Measurements from ENCODE around the gene TSEN2.
"Not testable (repeated sequence)": the region's sequence is repeated elsewhere in the genome, so short reads cannot be mapped to it uniquely, and the experiment has no call there.

Gene TSEN2

DNA sequence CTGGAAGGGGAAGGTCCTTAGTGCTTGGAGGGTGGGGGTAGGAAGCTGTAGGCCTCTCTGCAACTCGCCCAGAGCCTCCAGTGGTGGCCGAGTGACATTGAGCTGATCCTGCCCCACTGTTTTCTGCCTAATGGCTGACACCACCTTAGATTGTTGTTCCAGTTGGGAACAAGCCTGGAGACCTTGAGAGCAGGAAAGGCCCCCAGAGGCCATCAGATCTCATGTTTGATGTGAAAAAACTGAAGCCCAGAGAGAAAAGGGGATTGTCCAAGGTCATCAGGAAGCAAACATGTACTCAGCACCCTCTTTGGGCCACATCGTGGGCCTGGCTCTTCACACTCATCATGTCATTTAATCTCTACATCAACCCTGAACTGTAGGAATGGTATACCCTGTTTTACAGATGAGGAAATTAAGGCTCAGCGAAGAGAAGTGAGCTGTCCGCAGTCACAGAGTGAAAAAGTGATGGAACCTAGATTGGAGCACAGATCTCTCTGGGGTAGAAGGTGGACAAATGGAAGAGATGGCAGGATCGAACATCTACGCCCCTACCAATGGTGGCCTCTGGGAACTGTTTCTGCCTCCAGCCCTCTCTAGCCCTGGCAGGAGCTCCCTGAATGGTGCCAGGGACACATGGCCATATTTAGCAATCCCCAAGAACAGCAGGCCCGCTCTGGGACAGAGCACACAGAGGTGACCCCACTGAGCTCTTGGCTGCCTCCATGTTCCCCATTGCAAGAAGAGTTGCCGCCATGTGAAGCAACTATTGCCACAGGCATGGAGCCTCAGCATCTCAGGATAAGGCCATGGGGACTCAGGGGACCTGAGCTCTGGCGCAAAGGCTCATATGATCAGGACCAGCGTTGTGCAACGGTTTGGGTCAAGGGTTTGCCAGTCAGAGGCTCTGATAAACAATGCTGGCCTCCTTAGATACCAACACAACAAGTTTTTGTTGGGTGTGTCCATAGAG is 31.6 kb upstream of the TSEN2 start:
- no peak for DNase-seq

DNA sequence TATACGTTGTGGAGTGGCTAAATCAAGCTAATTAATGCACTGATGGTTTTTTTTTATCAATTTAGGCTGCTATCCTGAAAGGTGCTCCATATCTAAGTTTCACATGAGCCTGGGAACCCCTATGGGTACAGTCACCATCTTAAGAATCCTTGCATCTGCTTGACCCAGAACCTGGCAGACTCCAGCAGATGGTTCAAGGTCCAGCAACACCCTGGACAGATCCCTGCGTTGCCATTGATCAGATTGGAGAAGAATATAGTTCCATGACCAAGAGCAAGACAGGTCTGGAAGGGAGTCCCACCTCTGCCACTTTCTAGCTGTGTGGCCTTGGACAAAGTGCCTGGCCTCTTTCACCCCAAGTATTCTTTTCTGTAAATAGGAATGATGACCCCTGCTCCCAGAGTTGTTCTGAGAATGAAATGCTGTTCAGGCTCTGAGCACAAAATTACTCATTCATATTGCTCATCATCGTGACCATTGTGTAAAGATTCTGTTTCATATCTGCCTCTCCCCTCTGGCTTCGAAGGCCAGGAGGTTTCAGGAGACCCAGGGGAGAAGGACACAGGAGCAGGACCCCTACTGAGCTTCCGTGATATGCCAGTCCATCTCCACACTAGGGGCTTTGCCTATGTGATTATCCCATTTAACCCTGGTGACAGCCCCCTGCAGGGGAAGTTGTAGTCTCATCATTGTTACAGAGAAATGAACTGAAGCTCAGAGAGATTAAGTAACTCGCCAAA is 30.0 kb upstream of the TSEN2 start:
- no peak for DNase-seq

DNA sequence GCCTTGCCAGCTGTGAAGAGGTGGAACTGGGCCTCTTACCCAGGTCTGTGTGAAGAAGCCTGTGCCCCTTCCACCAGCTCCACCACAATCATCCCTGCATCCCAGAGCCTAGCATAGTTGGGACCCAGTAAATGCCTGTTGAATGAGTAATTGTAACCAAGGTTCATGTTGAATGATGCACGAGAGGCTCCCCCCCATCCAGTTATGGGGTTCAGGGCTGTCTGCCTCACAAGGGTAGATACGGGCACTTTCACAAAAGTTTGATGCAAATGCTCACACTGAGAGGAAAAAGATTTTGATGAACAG is 29.5 kb upstream of the TSEN2 start:
- no peak for DNase-seq

DNA sequence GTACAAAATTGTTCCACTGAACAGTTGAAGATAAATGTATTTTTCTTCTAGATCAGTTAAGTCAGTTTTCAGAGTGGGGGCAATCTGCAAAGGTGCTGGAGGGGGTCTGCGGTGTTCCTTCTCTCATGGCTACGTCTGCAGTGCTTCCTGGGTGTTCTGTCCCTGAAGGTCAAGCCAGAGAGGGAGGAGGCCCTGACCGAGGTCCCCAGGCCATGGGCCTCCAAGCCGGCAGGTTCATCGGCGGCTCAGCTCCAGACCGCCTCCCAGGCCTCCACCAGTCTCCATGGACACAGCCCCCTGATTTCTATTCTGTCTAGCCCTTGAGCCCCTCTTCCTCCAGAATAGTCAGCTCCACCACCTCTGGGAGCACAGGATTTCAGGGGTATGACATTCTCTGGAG is 28.5 kb upstream of the TSEN2 start:
- no peak for DNase-seq

DNA sequence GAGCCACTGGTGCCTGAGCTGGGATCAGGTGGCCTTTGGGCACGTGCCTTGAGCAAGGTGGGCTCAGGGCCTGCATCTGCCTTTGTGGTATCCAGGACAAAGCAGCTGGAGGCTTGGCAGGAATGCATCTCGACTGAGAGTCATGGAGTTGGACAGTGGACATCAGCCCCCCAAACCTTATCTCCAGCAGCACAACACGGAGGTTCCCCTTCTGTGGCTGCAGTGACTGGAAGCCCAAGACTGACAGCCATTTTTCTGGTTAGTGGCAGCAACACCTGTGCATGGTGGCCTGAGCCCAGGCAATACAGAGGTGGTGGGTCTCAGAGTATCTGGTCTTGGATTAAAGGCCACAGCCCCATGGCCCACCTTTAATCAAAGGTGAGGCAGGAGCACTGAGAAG is 27.8 kb upstream of the TSEN2 start:
- no peak for DNase-seq

DNA sequence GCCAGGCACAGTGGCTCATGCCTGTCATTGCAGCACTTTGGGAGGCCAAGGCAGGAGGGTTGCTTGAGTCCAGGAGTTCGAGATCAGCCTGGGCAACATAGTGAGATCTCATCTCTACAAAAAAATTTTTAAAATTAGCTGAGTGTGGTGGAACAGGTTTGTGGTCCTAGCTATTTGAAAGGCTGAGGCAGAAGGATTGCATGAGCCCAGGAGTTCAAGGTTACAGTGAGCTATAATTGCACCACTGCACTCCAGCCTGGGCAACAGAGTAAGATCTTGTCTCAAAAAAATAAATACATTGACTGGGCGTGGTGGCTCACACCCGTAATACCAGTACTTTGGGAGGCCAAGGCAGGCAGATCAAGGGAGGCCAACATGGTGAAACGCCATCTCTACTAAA is 26.9 kb upstream of the TSEN2 start:
- DNase-seq = not testable (repeated sequence)

DNA sequence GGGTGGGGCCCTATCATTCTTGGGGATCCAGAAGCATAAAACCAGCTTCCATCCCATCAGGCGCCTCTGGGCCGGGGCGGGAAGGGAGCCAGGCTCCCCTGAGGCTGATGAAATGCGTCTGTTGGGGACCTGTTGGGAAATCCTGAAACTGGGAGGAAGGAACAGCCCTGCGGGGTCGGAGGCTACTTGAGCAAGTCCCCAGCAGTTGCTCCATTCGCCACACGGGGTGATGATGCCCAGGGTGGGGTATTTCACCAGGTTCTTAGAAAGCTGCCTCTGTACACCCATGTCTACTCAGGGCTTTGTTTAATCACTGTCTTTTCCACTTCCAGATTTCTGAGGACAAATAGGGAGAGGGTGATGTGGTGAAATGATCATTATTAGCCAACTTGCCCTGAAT is 25.4 kb upstream of the TSEN2 start:
- no peak for DNase-seq

DNA sequence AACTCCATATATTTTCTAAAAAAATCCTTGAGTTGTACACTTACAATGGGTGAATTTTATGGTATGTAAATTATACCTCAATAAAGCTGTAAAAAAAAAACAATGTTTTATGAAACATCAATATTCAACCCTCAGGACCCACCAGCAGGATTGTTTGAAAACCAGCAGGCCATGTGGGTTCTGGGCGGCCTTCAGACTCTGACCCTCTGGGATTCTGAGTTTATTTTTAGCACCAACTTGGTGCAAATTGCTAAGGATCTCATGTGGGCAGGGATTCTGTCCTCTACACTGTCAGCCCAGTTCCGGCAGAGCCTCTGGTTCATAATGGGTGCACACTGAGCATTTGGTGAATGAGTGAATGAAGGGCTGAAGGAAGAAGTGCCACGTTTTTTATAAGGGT is 24.2 kb upstream of the TSEN2 start:
- no peak for DNase-seq

DNA sequence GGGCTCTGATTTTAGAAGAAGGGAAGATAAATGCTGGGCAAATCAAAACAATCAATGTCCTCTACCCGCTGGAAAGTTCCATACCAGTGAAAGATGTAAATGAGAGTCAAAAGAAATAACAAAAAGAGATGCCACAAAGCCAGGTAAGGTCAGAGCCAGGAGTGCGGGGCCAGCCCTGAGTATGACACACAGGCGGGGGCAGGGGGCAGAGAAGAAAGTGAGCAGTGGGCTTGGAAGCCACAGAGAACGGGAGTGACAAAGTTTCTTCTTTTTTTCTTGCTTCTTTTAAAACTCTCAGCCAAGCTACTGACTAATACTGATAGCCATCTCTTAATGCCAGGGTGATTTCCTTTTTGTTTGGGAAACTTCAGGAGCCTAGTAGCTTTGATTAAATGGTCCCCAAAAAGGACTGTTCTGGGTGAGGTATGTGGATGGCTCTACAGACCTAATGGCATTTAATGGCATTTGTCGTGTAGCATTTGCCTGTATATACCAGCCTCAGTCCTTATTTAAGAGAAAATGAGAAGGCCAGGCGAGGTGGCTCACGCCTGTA is 23.1 kb upstream of the TSEN2 start:
- DNase-seq = no peak

DNA sequence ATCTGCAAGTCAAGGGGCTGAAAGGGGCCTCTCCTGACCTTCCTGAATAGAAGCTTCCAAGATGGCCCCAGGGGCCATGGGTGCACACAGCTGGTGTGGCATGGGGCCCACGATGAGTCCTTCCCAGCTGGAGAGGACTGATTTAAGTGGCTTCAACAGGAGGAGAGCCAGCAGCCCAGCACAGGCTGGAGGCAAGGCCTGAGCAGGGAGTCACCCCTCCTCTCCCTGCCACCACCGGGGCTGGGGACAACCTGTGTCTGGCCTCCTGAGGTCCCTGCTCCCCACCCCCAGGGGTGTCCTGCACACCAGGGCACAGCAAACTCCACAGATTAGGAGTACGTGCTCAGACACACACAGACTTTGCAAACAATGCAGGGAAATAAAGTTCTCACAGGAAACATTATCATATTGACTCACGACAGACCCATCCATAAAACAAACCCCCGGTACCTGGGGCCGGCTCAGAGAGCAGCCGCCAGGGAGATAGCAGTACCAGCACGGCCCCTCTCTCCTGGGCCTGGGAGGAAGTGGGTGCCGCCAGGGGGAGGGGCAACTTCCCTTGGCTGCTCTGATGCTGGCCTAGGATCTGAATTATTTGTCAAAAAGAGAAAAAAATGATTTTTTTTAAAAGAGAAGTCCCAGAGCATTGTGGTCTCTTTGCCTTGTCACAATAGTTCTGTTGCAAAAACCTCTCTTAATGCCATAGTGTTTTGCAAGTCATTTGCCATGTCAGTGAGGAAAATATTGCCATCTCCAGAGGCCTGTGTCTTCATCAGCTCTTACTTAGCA is 21.9 kb upstream of the TSEN2 start:
- no peak for DNase-seq

DNA sequence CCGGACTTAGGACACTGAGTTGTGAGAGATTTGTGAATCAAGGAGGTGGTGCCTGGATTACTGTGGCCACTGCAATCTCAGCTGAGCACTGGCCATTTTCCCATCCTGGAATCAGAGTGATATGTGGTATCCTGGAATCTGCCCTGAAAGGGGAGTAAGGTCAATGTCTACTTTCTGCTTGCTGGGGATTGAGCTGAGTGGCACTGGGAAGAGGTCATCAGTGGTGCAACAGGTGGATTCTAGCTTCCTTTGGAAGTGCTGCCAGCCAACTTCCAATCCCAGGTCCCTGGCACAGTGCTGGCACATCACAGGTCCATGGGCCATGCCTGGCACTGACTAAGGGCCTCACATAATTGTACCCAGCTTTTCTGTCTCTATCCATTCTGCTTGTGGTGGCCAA is 20.6 kb upstream of the TSEN2 start:
- no peak for DNase-seq

DNA sequence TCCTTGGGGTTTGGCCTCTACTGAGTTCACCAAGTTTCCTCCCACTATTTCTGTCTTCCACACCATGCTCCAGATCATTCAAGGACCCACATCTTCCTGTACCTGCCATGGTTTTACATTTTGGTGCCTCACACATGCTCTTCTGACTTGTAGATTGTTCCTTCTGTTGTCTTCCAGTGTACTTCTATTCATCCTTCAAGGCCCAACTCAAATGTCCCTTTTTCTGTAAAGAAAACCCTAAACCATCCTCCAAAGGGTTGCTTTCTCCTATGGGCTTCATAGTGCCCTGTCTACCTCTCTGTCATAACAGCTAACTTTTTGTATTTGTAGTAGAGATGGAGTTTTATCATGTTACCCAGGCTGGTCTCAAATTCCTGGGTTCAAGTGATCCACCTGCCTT is 20.1 kb upstream of the TSEN2 start:
- no peak for DNase-seq

DNA sequence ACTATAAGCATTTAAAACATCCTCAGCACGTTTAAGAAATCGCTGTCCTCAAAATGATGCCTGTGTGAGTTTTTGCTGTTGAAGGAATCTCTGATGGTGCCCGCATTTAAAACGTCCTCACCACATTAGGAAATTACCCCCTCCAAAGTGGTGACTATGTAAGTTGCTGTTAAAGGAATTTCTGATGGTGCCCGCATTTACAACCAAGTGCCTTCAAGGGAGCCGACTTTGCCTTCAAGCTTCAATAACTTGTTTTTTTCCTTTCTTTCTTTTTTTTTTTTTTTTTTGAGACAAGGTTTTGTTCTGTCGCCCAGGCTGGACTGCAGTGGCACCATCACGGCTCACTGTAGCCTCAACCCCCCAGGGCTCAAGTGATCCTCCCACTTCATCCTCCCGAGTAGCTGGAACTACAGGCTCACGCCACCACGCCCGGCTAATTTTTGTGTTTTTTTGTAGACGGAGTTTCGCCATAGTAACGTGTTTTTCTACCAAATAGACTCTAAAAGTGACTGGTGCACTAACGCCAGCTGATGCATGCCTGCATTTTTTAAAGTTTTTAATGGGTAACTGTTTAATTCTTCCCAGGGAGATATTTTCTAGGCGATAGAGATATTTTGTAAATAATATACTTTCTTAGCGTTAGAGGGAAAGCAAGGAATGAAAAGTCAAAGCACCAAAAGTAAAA is 19.0 kb upstream of the TSEN2 start:
- DNase-seq = no peak

DNA sequence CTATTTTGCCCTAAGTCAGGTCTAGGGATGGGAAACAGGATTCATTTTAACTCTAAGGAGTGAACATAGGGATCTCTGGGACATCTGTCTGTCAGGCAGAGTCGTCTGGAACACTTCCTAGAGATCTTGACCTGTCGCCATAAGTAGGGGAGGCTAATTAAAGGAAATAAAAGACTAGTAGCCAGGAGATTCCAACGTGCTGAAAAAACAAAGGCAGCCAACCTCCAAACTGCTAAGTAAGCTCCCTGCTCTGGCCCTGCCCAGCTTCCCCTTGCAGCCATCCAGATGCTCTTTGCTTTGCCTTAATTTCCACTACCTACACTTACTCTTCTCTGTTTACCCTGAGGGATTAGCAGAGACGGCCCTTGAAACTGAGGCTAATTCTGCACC is 18.4 kb upstream of the TSEN2 start:
- no peak for DNase-seq

DNA sequence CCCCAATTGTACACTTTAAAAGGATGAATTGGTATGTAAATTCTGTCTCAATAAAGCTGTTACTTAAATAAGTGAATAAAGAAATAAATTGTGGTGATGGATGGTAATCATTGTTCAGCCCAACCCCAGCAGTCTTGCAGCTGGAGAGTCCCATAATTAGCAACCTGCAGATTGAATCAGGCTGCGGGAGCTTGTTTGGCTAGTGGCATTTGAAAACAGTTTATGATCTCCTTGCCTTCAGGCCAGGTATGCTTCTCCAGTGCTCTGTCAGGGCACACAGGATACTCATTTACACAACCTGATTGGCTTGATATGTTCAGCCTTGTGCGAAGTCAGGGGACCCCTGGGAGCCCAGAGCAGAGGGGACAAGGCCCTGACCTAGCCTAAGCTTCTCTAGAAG is 16.5 kb upstream of the TSEN2 start:
- DNase-seq = no peak

DNA sequence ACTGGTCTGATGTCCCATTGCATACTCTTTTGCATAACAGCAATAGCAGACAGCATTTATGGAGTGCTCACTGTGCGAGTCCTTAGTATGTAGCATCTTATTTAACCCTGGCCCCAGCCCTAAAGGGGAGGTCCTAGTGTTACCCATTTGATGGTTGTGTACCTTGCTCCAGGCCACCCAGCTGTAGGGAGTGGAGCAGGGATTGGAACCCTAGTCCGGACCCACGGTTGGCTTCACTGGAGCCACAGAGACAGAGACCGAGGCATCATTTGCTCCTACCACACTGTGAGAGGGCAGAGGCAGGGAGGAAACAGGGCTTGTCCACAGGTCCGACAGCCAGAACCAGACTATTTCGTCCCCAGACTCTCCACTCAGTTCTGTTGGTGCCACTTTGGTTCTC is 16.0 kb upstream of the TSEN2 start:
- no peak for DNase-seq

DNA sequence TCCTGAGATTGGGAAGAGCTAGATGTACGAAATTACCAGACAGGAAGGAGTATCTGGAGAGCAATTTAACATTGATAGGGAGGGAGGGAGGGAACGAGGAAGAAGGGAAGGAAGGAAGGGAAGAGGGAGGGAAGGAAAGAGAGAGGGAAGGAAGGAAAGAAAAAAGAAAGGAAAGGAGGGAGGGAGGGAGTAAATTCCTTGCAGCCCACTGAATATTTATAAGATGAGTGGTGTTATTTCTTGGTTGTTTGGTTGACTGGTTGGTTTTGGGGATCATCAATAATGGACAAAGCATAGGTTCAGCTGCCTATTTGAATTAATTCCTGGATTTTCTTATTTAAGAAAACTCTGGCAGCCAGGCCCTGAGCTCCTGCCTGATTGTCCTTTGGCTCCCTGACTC is 15.5 kb upstream of the TSEN2 start:
- DNase-seq = no peak

DNA sequence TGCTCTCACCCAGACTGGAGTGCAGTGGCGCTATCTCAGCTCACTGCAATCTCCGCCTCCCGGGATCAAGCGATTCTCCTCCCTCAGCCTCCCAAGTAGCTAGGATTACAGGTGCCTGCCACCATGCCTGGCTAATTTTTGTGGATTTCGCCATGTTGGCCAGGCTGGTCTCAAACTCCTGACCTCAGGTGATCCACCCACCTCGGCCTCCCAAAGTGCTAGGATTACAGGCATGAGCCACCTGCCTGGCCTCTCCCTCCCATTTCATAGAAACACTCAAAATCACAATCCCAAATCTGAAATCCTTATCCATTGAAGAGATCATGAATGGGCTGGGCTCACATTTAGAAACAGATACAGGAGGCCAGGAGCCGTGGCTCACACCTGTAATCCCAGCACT is 15.1 kb upstream of the TSEN2 start:
- not testable (repeated sequence) for DNase-seq

DNA sequence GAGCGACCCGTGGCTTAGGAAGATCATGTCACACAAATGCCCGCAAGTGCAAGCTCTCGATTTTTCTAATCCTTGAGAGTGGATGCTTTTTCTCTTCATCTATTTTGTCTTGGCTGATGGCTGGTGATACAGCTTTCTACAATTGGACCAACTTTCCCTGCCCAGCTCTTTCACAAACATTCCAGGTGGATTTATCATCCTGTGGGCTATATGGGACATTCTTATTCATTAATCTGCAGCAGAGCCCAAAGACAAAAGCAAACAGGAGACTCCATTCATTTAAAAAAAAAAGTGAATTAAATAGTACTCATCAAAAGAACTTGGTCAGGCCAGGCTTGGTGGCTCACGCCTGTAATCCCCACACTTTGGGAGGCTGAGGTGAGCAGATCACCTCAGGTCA is 14.2 kb upstream of the TSEN2 start:
- DNase-seq = no peak

DNA sequence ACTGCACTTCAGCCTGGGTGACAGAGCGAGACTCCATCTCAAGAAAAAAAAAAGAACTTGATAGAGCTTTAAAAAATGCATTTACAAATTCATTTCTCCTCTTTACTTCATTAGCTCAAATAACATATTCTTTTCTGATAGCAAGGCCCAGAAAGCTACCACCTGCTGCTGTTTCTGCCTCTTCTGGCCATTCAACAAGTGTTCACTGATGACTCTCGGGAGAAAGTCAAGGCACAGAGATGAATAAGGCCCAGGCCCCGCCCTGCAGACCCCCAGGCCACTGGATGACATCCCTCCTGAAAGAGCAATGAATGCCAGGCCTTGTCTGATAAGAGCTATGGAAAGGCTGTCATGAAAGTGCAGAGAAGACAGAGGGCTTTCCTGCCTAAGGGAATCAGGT is 13.6 kb upstream of the TSEN2 start:
- no peak for DNase-seq

DNA sequence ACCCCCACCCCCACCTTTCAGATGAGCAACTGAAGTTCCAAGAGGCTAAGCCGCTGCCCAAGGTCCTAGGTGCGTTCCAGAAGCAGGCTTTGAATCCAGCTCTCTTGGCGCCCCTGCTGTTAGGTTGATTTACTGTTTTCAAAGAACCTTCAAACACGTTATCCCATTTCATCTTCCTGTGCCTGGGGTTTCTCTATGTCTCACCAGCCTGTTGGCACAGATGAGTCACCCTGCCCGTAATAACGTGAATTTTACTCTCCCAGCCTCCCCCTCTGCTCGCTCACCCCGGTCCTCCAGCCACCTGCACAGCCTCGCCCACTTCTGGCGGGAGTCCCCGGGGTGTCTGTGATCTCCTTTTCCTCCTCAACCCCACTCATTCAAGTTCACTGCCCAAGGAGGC is 13.0 kb upstream of the TSEN2 start:
- DNase-seq = no peak

DNA sequence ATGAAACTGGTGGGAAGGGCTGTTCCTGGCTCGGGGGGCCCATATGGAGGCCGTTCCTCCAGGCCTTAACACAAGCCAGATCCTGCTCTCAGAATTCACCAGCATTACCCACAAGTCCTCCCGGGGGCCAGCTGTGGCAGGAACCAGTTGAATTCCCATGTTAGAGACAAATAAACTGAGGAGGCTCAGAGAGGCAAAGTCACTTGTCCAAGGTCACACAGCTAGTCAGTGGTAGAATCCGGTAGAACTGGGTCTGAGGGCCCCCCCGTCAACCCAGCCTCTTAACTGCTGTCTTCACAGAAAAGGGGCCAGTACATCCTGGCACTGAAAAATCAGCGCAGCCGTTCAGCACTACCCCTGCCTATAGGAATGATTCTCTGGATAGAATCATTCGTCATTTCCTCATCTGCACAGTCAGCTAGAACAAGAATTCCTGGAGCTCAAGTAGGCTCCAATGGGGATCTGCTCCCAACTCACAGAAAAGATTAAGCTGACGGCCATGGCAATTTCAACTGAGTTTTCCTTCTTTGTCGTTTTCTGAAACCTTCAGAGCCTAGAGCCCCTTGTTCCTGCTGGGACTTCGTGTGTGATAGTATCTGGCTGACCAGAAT is 12.2 kb upstream of the TSEN2 start:
- DNase-seq = no peak

Data from femur (tissue), 1 donor.